COLO668 (cell line): ENCODE results near the gene RHO.
"Not testable (repeated sequence)": the region's sequence is repeated elsewhere in the genome, so short reads cannot be mapped to it uniquely, and the experiment has no call there.

Source experiments
- DNase-seq: peaks from one replicate; lab custom pipeline; 2025; ENCODE audit not compliant: unreplicated experiment; lab: John Stamatoyannopoulos, UW

RHO gene

GRCh38 chr3:129528589-129529100 is at the start of gene RHO:
Gene RHO, plus strand, starts transcription at chr3:129528639. Its CDS starts 95 bp downstream, at chr3:129528734.
- no peak for DNase-seq

- not testable (repeated sequence) for DNase-seq
These were observed 47.1 kb upstream of the RHO start for GRCh38 chr3:129481225-129481765.

- DNase-seq = no peak
These were observed 46.6 kb upstream of the RHO start for GRCh38 chr3:129481766-129482332.

- no peak for DNase-seq
These were observed 45.7 kb upstream of the RHO start for GRCh38 chr3:129482721-129483120.

GRCh38 chr3:129483870-129484269 is 44.6 kb upstream of the RHO start:
- DNase-seq = no peak

- DNase-seq = not testable (repeated sequence)
These were observed 43.3 kb upstream of the RHO start for GRCh38 chr3:129485146-129485545.

- DNase-seq = no peak
These were observed 42.4 kb upstream of the RHO start for GRCh38 chr3:129485721-129486663.

- no peak for DNase-seq
These were observed 41.8 kb upstream of the RHO start for GRCh38 chr3:129486664-129487035.

- DNase-seq = no peak
These were observed 41.1 kb upstream of the RHO start for GRCh38 chr3:129487183-129487867.

- DNase-seq = not testable (repeated sequence)
These were observed 40.5 kb upstream of the RHO start for GRCh38 chr3:129487868-129488335.

GRCh38 chr3:129489258-129489657 is 39.2 kb upstream of the RHO start:
- DNase-seq = not testable (repeated sequence)

GRCh38 chr3:129490273-129490675 is 38.2 kb upstream of the RHO start:
- peak; percentile 66 for DNase-seq

GRCh38 chr3:129491077-129491476 is 37.4 kb upstream of the RHO start:
- DNase-seq = not testable (repeated sequence)

GRCh38 chr3:129491794-129492193 is 36.6 kb upstream of the RHO start:
- DNase-seq = no peak

GRCh38 chr3:129492691-129493090 is 35.7 kb upstream of the RHO start:
- DNase-seq = no peak

- no peak for DNase-seq
These were observed 35.2 kb upstream of the RHO start for GRCh38 chr3:129493206-129493605.

- DNase-seq = not testable (repeated sequence)
These were observed 33.9 kb upstream of the RHO start for GRCh38 chr3:129494499-129494898.

- not testable (repeated sequence) for DNase-seq
These were observed 33.3 kb upstream of the RHO start for GRCh38 chr3:129495006-129495639.

- DNase-seq = not testable (repeated sequence)
These were observed 30.6 kb upstream of the RHO start for GRCh38 chr3:129497876-129498275.
